ENCODE data around the gene P3H1.

DNA sequence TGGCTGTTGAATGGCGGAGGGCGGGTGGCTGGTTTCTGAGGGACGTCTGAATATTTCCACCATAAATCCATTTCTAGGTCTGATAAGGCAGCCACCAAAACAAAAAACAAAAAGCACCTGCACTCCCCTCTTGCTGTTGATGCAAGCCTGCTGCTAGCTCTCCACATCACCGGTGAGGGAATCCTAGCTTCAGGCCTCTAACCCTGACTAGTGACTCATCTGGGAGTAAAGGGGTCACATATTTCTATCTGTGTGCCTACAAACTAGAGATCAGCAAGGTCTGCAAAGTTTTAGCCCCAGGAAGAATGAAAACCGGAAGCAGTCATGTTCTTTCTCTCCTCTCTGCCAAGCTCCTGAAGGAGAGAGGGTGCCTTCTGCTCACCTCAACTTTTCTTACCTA, 39.8 kb upstream of the P3H1 start:
- TF ChIP-seq, protein P1, sequence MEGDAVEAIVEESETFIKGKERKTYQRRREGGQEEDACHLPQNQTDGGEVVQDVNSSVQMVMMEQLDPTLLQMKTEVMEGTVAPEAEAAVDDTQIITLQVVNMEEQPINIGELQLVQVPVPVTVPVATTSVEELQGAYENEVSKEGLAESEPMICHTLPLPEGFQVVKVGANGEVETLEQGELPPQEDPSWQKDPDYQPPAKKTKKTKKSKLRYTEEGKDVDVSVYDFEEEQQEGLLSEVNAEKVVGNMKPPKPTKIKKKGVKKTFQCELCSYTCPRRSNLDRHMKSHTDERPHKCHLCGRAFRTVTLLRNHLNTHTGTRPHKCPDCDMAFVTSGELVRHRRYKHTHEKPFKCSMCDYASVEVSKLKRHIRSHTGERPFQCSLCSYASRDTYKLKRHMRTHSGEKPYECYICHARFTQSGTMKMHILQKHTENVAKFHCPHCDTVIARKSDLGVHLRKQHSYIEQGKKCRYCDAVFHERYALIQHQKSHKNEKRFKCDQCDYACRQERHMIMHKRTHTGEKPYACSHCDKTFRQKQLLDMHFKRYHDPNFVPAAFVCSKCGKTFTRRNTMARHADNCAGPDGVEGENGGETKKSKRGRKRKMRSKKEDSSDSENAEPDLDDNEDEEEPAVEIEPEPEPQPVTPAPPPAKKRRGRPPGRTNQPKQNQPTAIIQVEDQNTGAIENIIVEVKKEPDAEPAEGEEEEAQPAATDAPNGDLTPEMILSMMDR (conservative IDR thresholded peaks at IDR 0.05; ENCODE audit: low read depth in 2 of 2), result no peak
- TF ChIP-seq EZH2 (IDR thresholded peaks at IDR 0.05; ENCODE audit: low read depth, unreplicated experiment) (no peak), POLR2AphosphoS5 (IDR thresholded peaks at IDR 0.05; ENCODE audit: low read depth) (no peak), CREB1 (CRISPR knock-in tag; IDR thresholded peaks at IDR 0.05; ENCODE audit: low read depth) (no peak), EZH2phosphoT487 (IDR thresholded peaks at IDR 0.05; ENCODE audit: unreplicated experiment) (no peak)
- TF ChIP-seq, protein P2, sequence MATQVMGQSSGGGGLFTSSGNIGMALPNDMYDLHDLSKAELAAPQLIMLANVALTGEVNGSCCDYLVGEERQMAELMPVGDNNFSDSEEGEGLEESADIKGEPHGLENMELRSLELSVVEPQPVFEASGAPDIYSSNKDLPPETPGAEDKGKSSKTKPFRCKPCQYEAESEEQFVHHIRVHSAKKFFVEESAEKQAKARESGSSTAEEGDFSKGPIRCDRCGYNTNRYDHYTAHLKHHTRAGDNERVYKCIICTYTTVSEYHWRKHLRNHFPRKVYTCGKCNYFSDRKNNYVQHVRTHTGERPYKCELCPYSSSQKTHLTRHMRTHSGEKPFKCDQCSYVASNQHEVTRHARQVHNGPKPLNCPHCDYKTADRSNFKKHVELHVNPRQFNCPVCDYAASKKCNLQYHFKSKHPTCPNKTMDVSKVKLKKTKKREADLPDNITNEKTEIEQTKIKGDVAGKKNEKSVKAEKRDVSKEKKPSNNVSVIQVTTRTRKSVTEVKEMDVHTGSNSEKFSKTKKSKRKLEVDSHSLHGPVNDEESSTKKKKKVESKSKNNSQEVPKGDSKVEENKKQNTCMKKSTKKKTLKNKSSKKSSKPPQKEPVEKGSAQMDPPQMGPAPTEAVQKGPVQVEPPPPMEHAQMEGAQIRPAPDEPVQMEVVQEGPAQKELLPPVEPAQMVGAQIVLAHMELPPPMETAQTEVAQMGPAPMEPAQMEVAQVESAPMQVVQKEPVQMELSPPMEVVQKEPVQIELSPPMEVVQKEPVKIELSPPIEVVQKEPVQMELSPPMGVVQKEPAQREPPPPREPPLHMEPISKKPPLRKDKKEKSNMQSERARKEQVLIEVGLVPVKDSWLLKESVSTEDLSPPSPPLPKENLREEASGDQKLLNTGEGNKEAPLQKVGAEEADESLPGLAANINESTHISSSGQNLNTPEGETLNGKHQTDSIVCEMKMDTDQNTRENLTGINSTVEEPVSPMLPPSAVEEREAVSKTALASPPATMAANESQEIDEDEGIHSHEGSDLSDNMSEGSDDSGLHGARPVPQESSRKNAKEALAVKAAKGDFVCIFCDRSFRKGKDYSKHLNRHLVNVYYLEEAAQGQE (IDR thresholded peaks at IDR 0.05; ENCODE audit: unreplicated experiment), result no peak
- TF ChIP-seq, protein P3, sequence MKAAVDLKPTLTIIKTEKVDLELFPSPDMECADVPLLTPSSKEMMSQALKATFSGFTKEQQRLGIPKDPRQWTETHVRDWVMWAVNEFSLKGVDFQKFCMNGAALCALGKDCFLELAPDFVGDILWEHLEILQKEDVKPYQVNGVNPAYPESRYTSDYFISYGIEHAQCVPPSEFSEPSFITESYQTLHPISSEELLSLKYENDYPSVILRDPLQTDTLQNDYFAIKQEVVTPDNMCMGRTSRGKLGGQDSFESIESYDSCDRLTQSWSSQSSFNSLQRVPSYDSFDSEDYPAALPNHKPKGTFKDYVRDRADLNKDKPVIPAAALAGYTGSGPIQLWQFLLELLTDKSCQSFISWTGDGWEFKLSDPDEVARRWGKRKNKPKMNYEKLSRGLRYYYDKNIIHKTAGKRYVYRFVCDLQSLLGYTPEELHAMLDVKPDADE (IDR thresholded peaks at IDR 0.05), result no peak
